Upper lobe of left lung (tissue), 6 donors: ENCODE data around the gene LHFPL3. TPM values are rescaled to one million over a fixed set of nuclear protein-coding genes. Genes with fewer than 3 reads are reported as not detected.

Source experiments
- ATAC-seq, 2 donors: fragments of 200-7000 bp; cut with Tn5 transposase; one replicate each; pipeline ENCODE4 v1.9.1; 2022; ENCODE audit warnings: mild to moderate bottlenecking in 2 of 2, moderate library complexity in 2 of 2; ENCODE audit not compliant: low FRiP score in 2 of 2
- DNase-seq, 2 donors: peaks; one replicate each; pipeline ENCODE4 v3.0.0-alpha.2; 2019 to 2020
- H3K27ac ChIP-seq, 4 donors: fragments of 200-600 bp; sonication (generic); one replicate each; pipeline ENCODE4 v1.5.1; 2016 to 2019
- H3K27me3 ChIP-seq, 4 donors: fragments of 200-600 bp; sonication (generic); one replicate each; pipeline ENCODE4 v1.5.1; 2017 to 2019
- H3K36me3 ChIP-seq, 4 donors: fragments of 200-600 bp; sonication (generic); one replicate each; pipeline ENCODE4 v1.5.1; 2016 to 2019
- H3K4me1 ChIP-seq, 4 donors: fragments of 200-600 bp; sonication (generic); one replicate each; pipeline ENCODE4 v1.5.1; 2018 to 2019
- H3K4me3 ChIP-seq, 4 donors: fragments of 200-600 bp; sonication (generic); one replicate each; pipeline ENCODE4 v1.5.1; 2017 to 2019; ENCODE audit warnings: mild to moderate bottlenecking in 2 of 4, moderate library complexity in 1 of 4
- H3K9me3 ChIP-seq, 4 donors: fragments of 200-600 bp; sonication (generic); one replicate each; pipeline ENCODE4 v1.5.1; 2018 to 2019
- CTCF ChIP-seq, 6 experiments: fragments of 450-650 bp in 4 of 6; fragments of 200-600 bp in 2 of 6; sonication (generic) in 2 of 6; IDR thresholded peaks; one replicate each; pipeline ENCODE4 v1.5.1; 2016 to 2019; ENCODE audit warnings: antibody characterized with exemption in 6 of 6
- EP300 ChIP-seq, 4 donors: sonication (generic); formaldehyde crosslinking; IDR thresholded peaks; one replicate each; pipeline ENCODE4 v1.5.1; 2017; ENCODE audit warnings: antibody characterized with exemption in 4 of 4, control low read depth in 2 of 4
- POLR2A ChIP-seq, 4 donors: fragments of 450-650 bp; IDR thresholded peaks; one replicate each; pipeline ENCODE4 v1.5.1; 2016 to 2017; ENCODE audit warnings: antibody characterized with exemption in 4 of 4, mild to moderate bottlenecking in 2 of 4
- POLR2AphosphoS5 ChIP-seq, 2 donors: sonication (generic); formaldehyde crosslinking; IDR thresholded peaks; one replicate each; pipeline ENCODE4 v1.5.1; 2017; ENCODE audit warnings: antibody characterized with exemption in 2 of 2
- WGBS, 2 donors: methylation state at CpG; one replicate each; pipeline ENCODE4 v1.1.5; 2017 to 2018; 5-methylcytosine and 5-hydroxymethylcytosine counted together
- total RNA-seq, 6 donors: library from RNA; depleted of rRNA in 4 of 6; stranded (reverse); fragments of >200 nt in 4 of 6; gene quantifications; one replicate each; pipeline versions ENCODE4 v1.1.0 to v1.2.1, GENCODE V29; 2016 to 2021
- donor health status: DM: no; HTN: no; CAD: no; lungs with moderate emphysema.
- donor health status: DM: no; HTN: yes; CAD: no; lungs with severe emphysema.

LHFPL3 gene
- total RNA-seq, 6 donors from 2014 or later = not detected

- Histone ChIP-seq H3K27ac (no peak overlapping the region), H3K36me3 (no peaks in the 10 kb centered on the region), H3K4me1 (no peaks in the 10 kb centered on the region), H3K27me3 (no peaks in the 10 kb centered on the region), H3K4me3 (no peak overlapping the region), H3K9me3 (no peaks in the 10 kb centered on the region)
- ATAC-seq = no peak
- TF ChIP-seq POLR2A (IDR thresholded peaks at IDR 0.05) (no peak), CTCF (IDR thresholded peaks at IDR 0.05) (no peak), EP300 (IDR thresholded peaks at IDR 0.05) (no peak), POLR2AphosphoS5 (IDR thresholded peaks at IDR 0.05) (no peak)
- DNase-seq = no peak
- 70% methylated on average over 10 of the region's 10 CpGs for WGBS, 2 donors
Measured at GRCh38 chr7:104820836-104821535, 492.6 kb downstream of the LHFPL3 start.

DNA sequence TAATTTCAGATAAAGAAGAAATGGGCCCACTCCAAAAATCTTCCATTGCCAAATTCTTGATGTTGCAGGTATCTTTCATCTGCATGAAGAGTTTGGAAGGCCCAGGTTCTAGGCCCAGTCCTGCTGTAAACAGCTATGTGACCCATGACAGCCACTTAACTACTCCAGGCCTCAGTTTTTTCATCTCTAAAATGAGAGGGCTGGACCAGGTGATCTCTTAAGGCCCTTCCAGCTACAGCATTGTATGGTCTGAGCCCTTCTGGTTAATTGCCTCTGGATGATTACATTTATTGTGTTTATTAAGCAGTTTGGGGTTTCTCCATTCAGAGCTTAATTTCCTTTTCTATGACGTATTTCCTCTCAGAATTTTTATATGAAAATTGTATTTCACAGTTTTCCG is 494.8 kb downstream of the LHFPL3 start:
- WGBS, 2 donors = 93 to 96% methylated on average over 2 of the region's 2 CpGs
- Histone ChIP-seq H3K4me3 (no peak overlapping the region), H3K27me3 (no peaks in the 10 kb centered on the region), H3K27ac (no peak overlapping the region), H3K4me1 (no peaks in the 10 kb centered on the region), H3K9me3 (no peaks in the 10 kb centered on the region), H3K36me3 (no peaks in the 10 kb centered on the region)
- ATAC-seq (no peak), DNase-seq (no peak)
- no peak for TF ChIP-seq EP300 (IDR thresholded peaks at IDR 0.05)
- TF ChIP-seq CTCF (IDR thresholded peaks at IDR 0.05) = no peak
- TF ChIP-seq POLR2AphosphoS5 (IDR thresholded peaks at IDR 0.05) = no peak
- no peak for TF ChIP-seq POLR2A (IDR thresholded peaks at IDR 0.05)

DNA sequence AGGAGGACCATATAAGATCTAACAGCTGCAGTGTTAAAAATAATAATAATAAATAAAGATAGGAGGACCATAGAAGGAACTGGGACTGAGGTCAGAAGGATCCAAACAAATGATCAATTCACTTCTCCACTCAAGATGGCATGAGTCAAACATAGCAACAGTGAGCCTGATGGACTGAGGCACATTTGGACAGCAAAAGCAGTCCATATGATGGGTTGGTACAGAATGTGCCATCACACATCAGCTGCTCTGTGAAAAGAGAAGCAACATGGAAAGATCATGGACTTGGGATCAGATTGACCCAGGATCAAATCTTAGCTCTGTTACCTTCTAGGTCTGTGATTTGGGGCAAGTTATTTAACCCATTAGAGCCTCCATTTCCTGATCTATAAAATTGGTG is 496.7 kb downstream of the LHFPL3 start:
- ATAC-seq = no peak

DNA sequence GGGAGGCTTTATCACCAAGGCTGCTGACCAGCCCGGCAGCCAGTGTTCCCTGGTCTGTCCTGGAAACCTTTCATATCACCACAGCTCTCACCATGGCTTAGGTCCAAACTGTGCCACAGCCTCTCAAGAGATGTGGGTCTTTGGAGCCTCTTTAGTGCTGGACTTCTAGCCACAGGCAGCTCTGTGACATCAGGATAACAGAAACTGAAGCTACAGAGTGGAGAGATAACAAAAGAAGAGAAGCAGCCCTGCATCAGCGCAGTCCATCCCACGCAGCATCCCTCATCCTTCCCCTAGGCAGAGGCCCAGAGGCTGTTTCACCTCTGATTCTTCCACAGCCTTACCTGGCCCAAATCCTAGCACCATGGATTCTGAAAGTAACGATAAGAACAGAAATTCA is 497.7 kb downstream of the LHFPL3 start:
- Histone ChIP-seq H3K4me1 (no peaks in the 10 kb centered on the region), H3K36me3 (no peaks in the 10 kb centered on the region), H3K4me3 (no peak overlapping the region), H3K9me3 (no peaks in the 10 kb centered on the region), H3K27me3 (no peaks in the 10 kb centered on the region), H3K27ac (no peak overlapping the region)
- ATAC-seq = peak in 1 of 2 donors; percentile 34
- no peak for TF ChIP-seq POLR2A (IDR thresholded peaks at IDR 0.05)
- no peak for TF ChIP-seq EP300 (IDR thresholded peaks at IDR 0.05)
- TF ChIP-seq CTCF (IDR thresholded peaks at IDR 0.05) = no peak
- no peak for TF ChIP-seq POLR2AphosphoS5 (IDR thresholded peaks at IDR 0.05)
- DNase-seq = no peak
- WGBS, 2 donors = 88 to 91% methylated on average over 4 of the region's 4 CpGs

More for the DNA sequence above, 496.7 kb downstream of the LHFPL3 start:
- DNase-seq = no peak
- no peak overlapping the region for H3K4me3 ChIP-seq
- no peaks in the 10 kb centered on the region for H3K4me1 ChIP-seq
- no peak overlapping the region for H3K27ac ChIP-seq
- no peaks in the 10 kb centered on the region for H3K27me3 ChIP-seq
- TF ChIP-seq POLR2AphosphoS5 (IDR thresholded peaks at IDR 0.05) (no peak), POLR2A (IDR thresholded peaks at IDR 0.05) (no peak), EP300 (IDR thresholded peaks at IDR 0.05) (no peak), CTCF (IDR thresholded peaks at IDR 0.05) (no peak)
- no peaks in the 10 kb centered on the region for H3K9me3 ChIP-seq
- H3K36me3 ChIP-seq = no peaks in the 10 kb centered on the region

DNA sequence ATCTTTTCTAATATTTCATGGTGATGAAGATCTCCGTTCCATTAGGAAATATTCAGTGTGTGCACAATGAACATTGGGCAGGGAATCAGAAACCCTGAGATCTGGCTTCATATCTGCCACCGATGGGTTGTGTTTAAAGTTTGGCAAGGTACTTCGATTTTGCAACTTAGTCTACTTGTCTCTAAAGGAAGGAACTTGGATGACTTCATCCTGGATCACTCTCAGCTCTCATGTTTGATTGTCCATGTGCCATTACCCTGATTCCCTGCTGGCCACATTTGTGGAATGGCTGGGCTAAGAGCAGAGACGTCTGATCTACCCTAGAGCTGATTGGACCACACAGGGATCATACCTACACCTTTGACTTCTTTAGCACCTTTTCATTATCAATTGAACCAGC is 508.6 kb downstream of the LHFPL3 start:
- no peak for TF ChIP-seq POLR2A (IDR thresholded peaks at IDR 0.05)
- no peak for TF ChIP-seq EP300 (IDR thresholded peaks at IDR 0.05)
- TF ChIP-seq POLR2AphosphoS5 (IDR thresholded peaks at IDR 0.05) = no peak
- no peak for TF ChIP-seq CTCF (IDR thresholded peaks at IDR 0.05)

More for the DNA sequence above, 508.6 kb downstream of the LHFPL3 start:
- no peaks in the 10 kb centered on the region for H3K4me1 ChIP-seq
- H3K36me3 ChIP-seq = no peaks in the 10 kb centered on the region
- no peak for ATAC-seq
- DNase-seq = no peak
- no peaks in the 10 kb centered on the region for H3K27me3 ChIP-seq
- 44 to 49% methylated on average over 3 to 4 of the region's 4 CpGs for WGBS, 2 donors
- H3K27ac ChIP-seq = no peak overlapping the region
- H3K4me3 ChIP-seq = no peak overlapping the region
- H3K9me3 ChIP-seq = no peaks in the 10 kb centered on the region
